COLO668 (cell line): ENCODE measurements around the gene TARP.

Source experiments
- DNase-seq: peaks from one replicate; lab custom pipeline; 2025; ENCODE audit not compliant: unreplicated experiment; lab: John Stamatoyannopoulos, UW

Gene TARP

GRCh38 chr7:38273286-38273995 is at the start of gene TARP:
TARP (minus strand) TSS chr7:38273636.
- DNase-seq, result no peak

DNA sequence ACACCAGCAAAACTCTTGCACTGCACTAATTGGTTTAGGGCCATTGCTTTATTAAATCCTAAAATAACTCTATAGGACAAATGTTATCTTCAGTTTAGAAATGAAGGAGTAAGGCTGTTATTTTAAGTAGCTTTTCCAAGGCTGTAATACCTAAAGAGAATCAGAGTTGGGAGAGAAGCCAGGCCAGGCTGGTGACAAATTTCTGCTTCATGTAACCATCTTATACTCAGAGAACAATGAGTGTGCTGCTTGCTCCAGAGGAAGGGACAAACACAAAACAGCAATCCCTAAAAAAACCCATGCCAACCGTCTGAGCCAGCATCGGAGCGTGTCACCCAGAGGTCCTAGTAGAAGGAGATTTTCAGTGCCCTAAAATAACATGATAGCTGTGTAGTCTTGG is 49.7 kb upstream of the TARP start:
- no peak for DNase-seq

DNA sequence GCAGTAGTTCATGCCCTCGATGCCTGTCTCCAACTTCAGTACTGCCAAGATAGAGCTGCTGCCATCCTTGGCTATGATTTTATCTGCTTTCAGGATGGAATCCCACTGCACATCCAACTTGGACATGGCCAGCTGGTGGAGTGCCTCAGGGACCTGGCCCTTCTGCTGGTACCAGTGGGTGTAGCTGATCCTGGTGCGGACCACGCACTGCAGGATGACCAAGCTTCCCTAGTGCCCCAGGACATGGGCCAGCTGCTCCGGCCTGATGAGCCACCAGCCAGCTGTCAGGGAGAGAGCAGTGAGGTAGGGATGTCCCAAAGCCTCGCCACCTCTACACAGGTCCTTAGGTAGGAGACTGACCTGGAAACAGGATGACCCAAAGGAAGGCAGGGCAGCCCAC is 49.0 kb upstream of the TARP start:
- no peak for DNase-seq

DNA sequence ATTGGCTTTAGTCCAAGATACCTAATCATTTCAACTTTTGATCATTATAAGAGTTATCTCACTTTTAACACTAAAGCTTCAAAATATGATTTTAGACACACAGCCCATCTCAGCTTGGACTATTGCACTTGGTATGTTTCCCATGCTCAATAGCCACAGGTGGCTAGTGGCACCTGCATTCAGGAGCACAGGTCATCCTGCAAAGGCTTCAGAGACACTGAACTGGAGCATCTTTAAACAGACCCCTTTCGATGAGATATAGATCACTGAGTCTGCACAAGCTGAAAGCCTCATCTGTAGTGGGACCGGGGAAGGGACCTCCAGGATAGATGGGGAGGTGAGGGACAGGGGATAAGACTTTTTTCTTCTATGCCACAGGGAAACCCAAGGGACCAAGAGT is 48.5 kb upstream of the TARP start:
- DNase-seq, result no peak

DNA sequence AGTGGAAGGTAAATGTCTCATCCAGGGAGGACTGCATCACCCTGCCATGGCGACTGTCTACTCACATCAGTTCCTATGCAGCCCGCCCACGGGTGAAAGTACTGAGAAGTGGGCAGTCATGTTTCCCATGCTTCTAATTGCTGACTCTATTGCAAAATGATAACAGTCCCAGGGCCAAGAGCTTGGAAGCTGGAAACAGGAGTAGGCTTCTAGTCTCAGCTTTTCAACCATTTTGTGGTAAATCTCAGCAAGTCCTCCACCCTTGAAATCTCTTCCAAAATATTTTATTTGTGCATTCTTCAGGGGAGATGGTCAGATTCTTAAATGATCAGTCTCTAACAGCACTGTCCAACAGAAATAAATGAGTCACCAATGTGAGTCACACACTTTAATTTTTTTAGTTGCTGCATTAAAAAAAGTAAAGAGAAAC is 48.1 kb upstream of the TARP start:
- DNase-seq, result no peak

DNA sequence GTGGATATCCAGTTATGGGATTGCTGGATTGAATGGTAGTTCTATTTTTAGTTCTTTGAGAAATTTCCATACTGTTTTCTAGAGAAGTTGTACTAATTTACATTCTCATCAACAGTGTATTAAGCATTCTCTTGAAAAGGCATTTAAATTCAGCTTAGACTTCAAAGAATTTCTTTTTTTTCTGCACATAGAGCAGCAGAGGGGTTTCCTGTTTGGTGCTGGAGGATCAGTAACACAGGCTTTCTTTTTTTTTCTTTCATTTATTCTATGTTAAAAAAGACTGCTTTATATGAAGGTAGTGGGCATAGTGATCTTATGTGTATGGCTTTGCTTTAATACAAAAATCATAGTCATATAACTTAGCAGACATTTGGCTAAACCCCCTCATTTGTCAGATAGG is 47.6 kb upstream of the TARP start:
- no peak for DNase-seq

DNA sequence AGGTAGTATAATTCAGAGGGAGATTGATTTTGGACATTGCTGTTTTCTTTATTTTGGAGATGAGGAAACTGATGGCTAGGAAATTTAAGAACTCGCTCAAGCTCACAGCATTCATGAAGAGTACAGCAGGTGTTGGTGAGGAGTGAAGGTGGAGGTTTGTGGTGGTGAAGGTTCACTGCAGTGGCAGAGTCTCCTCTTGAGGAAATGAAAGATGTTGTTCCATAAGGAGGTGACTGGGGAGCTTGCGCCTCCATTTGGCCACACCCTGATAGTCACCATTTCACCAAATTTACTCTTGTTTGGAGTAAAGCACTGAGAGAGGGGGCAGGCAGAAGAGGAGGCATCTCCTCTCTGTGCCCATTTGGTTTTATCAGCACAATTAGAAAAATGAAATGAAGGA is 46.4 kb upstream of the TARP start:
- DNase-seq, result no peak

GRCh38 chr7:38318803-38319416 is 45.5 kb upstream of the TARP start:
- no peak for DNase-seq

DNA sequence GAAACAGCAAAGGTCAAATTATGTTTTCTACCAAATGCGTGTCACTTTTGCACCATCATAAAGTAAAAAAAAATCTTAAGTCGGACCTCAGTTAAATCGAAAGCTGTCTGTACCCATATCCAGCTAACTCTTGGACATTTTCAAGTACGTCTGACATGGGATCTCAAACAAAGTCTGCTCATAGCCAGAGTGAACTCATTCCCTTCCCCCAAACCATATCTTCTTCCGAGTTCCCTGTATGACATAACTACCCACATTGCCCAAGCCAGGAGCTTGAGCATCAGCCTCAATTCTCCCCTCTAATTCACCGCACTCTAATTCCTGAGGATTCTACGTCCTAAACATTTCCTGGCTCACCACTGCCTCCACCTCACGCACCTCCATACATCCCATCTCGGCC is 44.8 kb upstream of the TARP start:
- DNase-seq, result no peak

DNA sequence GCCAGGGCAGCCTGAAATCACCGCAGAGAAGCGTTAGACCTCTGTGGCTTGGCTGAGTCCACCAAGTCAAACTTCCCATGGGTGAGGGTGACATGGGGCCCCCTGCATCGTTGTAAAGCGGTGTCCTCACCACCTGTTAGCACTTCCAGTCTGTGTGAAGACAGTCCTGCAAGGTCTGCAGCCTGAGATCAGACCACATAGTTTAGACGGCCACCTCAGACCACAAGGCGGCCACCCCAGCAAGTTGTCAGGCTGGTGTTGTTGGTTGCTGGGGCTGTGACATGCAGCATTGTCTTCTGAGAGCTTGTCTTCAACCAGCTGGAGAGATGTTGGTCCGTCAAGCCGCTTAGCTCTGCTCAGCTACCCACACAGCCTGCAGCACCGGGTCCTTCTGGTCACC is 44.1 kb upstream of the TARP start:
- DNase-seq, result no peak

GRCh38 chr7:38316733-38317360 is 43.4 kb upstream of the TARP start:
- DNase-seq, result no peak

DNA sequence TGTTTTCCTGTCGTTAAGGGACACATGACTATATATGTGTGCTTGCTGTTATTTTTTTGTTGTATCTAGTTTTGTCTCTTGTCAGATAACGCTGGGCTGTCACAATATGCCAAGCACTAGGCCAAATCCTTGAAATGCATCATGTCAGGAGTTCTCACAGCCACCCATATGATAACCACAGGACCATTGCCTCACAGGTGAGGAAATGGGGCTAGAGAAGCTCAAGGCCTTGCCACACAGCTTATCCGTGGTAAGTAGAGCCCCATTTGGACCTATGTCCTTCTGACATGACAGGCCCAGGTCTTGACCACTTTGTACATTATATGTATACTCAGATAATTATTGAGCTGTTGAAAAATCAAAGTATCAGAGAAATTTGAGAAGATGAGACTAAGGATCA is 42.0 kb upstream of the TARP start:
- no peak for DNase-seq

GRCh38 chr7:38312821-38313220 is 39.4 kb upstream of the TARP start:
- no peak for DNase-seq

GRCh38 chr7:38311329-38311937 is 38.0 kb upstream of the TARP start:
- peak; percentile 58 for DNase-seq

DNA sequence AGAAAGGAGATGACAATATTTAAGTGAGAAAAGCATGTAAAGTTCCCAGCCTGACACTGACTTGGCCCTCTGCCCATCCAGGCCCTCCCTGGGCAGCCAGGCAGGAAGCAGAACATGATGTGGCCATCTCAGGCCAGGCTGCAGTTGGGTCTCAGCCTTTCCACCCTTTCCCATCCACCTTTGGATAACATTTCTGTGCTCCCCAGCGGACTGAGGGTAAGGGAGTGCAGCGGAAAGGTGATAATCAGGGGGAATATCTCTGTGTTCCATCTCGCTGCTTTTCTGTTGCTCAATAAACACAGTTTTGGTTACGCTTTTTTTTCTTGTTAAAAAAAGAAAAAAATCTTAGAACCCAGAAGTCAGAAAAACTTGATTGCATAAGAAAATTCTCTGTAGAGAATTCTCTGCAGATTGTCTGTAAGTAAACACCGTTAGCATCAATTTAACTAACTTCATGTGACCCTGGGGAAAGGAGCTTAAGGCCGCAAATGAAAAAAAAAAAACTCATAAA is 37.2 kb upstream of the TARP start:
- no peak for DNase-seq

DNA sequence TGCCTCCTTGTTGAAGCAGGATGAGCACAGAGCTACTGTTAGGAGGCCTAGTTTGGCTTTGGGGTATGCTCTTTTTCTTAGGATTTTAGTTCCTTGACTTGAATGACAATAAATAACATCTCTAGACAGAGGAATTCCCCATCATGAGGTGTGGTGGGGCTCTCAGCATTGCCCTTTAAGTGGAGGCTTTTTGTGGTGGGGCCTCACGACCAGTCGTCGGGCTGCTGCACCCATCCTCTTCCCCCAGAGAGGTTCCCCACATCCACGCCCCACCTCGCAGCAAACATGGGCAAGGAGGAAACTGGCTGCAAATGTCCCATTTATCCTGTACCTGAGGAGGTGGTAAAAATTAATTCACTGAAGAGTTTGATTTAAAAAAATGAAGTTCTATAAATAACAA is 36.1 kb upstream of the TARP start:
- no peak for DNase-seq

- no peak for DNase-seq
These were observed 34.7 kb upstream of the TARP start for GRCh38 chr7:38308140-38308539.

DNA sequence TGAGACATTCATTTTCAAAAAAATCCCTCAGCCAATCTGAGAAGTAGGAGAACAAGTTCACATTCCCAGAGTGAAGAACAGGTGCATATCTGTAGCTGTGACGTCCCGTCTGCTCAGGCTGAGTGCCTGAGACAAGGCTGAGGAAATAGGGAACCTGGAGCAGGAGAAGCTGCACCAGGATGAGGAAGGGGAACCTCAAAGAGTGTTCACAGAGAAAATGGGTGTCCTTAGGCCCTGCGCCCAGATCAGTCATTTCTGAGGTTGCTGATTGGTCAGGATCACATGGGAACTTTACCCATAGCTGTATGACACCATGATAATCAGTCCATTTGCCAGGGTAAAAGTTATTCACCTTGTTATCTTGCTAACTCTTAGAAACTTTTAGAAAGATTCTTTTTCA is 34.2 kb upstream of the TARP start:
- DNase-seq, result no peak

DNA sequence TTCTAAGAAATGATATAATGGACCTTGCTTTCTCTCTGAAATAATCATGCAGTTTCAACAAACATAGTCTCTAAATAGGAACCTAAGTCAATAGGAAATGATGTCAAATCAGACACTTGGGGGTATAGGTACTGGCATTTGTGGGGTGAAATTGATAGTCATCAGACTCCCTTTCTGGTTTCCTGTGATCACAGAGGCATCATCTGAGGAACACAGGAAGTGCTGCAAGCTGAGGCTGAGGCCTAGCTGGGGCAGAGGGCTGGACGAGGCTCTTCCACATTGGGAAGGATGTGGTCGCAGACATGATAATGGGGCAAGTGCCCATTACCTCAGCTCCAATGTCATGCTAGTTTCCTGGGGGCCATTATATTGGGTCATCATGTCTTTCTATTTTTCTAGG is 33.5 kb upstream of the TARP start:
- no peak for DNase-seq

DNA sequence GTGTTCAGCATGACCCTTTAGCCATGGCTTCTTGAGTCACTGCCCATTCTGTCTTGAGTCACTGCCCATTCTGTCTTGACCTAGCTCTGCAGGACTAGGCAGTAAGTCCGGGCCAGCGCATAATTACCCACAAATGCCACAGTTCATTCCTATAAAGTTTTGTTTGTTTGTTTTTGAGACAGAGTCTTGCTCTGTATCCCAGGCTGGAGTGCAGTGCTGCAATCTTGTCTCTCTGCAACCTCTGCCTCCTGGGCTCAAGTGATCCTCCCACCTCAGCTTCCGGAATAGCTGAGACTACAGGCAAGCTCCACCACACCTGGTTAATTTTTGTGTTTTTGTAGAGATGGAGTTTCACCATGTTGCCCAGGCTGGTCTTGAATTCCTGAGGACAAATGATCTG is 32.7 kb upstream of the TARP start:
- no peak for DNase-seq

DNA sequence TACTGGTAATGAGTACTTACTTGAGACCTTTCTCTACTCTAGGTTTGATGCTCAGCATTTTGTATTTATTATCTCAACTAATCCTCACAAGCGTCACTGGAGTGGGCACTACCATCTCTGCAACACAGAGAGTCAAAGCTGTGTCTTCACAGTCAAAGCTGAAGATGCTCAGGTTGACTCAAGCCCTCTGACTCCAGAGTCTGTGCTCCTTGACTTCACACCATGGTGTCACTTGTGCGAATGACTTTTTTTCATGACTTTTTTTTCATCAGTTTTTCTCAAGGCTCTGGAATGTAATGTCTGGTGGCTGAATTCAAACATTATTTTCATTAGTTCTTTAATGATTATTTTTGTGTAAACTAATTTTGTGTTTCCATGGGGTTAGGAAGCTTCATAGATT is 30.4 kb upstream of the TARP start:
- DNase-seq, result no peak

DNA sequence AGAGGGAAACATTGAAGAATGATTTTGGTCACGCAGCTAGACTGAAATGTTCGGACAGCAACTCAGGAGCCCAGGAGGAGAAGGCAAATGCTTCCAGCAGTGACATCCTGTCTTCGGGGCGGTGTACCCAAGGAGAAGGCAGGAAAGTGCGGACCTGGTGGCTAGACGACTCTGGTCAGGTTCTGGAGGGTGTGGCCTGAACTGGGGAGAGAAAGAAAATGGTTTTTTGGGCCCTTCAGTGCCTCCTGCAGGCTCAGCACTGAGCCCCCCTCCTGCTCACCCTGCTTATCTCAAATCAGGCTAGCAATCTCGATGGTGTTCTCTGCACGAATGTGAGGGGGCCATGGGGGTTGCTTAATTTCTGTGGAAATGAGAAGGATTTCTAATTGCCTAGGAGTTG is 26.7 kb upstream of the TARP start:
- DNase-seq, result no peak
